ENCODE results near the gene RPS6KL1. TPM values are rescaled to one million over a fixed set of nuclear protein-coding genes. Genes with fewer than 3 reads are reported as not detected.

RPS6KL1 gene
- total RNA-seq, 2 donors from 2014 or later: 9.4 to 17.6 TPM

DNA sequence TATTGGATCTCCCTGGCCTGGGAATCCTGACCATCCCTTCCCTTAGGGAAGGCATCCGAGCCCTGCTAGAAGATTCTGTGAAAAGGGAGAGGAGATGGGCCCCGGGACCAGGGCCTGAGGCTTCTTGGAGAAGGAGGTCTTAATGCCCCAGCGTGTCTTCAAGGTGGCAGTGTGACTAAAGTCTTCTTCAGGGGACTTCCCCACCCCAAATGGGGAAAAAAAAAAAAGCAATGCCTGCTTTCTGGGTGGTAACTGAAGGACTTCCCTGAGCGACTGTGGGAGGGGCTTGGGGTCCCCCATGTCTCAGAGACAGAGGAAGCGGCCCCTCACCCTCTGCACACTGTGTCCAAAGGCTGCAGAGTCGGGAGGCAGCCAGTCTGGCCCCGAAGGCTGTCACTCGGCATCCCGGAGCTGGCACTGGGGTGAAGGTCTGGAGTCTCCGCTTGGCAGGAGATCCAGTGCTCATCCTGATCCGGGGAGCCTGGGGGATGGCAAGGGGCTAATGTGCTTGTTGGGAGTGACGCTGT, 40.2 kb upstream of the RPS6KL1 start:
- ATAC-seq (ENCODE audit: insufficient number of reproducible peaks, low FRiP score, low read depth): no peak
- Histone ChIP-seq H3K36me3 (no peaks in the 10 kb centered on the region), H3K27ac (no peak overlapping the region), H3K9me3 (no peaks in the 10 kb centered on the region), H3K4me3 (no peak overlapping the region), H3K4me1 (ENCODE audit: control insufficient read depth in 1 of 2, low read depth in 2 of 2) (no peaks in the 10 kb centered on the region), H3K27me3 (replicated peaks; ENCODE audit: insufficient read depth) (no peaks in the 10 kb centered on the region)
- DNase-seq (ENCODE audit: low spot score): no peak
- TF ChIP-seq, protein P1, sequence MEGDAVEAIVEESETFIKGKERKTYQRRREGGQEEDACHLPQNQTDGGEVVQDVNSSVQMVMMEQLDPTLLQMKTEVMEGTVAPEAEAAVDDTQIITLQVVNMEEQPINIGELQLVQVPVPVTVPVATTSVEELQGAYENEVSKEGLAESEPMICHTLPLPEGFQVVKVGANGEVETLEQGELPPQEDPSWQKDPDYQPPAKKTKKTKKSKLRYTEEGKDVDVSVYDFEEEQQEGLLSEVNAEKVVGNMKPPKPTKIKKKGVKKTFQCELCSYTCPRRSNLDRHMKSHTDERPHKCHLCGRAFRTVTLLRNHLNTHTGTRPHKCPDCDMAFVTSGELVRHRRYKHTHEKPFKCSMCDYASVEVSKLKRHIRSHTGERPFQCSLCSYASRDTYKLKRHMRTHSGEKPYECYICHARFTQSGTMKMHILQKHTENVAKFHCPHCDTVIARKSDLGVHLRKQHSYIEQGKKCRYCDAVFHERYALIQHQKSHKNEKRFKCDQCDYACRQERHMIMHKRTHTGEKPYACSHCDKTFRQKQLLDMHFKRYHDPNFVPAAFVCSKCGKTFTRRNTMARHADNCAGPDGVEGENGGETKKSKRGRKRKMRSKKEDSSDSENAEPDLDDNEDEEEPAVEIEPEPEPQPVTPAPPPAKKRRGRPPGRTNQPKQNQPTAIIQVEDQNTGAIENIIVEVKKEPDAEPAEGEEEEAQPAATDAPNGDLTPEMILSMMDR (IDR thresholded peaks at IDR 0.05): no peak

DNA sequence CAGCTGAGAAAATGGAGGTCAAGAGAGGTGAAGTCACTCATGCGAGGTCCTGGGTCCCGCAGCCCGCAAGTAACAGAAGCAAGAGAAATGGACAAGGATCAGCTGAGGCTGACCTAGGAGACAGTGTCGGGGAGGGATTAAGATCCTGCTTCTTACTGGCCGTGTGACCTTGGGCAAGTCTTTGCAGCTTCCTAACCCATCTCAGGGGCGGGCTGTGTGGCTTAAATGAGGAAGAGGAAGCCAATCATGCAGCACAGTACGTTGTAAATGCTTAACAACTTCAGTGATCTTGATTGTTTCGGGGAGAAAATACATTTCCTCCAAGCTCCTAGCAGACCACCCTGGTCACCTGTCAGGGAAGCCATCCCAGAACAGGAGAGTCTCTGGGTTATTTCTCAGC, 39.4 kb upstream of the RPS6KL1 start:
- no peak overlapping the region for H3K4me3 ChIP-seq
- DNase-seq (ENCODE audit: low spot score): no peak
- ATAC-seq (ENCODE audit: insufficient number of reproducible peaks, low FRiP score, low read depth): no peak
- no peaks in the 10 kb centered on the region for H3K27me3 ChIP-seq (replicated peaks; ENCODE audit: insufficient read depth)
- TF ChIP-seq, protein P1 (IDR thresholded peaks at IDR 0.05): no peak
- H3K27ac ChIP-seq: no peak overlapping the region
- H3K36me3 ChIP-seq: no peaks in the 10 kb centered on the region
- no peaks in the 10 kb centered on the region for H3K9me3 ChIP-seq
- H3K4me1 ChIP-seq (ENCODE audit: control insufficient read depth in 1 of 2, low read depth in 2 of 2): no peaks in the 10 kb centered on the region

DNA sequence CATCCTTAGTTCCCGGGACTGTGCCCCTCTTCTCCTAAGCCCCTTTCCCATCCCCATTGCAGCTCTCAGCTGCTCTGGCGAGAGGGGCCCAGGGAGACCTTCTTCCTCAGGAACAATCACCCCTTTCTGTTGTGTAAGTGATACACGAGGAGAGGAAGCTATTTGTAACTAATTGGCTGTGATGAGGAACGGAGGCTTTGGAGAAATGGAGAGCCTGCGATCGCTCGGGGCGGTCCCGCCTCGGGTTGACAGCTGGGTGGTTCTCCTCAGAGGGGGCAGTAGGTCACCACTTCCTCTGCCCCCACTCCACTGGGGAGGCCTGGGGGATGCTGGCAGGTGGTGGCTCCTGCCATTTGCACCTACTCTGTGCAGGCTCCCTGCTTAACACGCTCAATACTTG, 39.0 kb upstream of the RPS6KL1 start:
- no peak overlapping the region for H3K27ac ChIP-seq
- H3K9me3 ChIP-seq: no peaks in the 10 kb centered on the region
- no peaks in the 10 kb centered on the region for H3K36me3 ChIP-seq
- no peaks in the 10 kb centered on the region for H3K4me1 ChIP-seq (ENCODE audit: control insufficient read depth in 1 of 2, low read depth in 2 of 2)
- H3K4me3 ChIP-seq: no peak overlapping the region
- TF ChIP-seq, protein P1 (IDR thresholded peaks at IDR 0.05): no peak
- no peak for DNase-seq (ENCODE audit: low spot score)
- ATAC-seq (ENCODE audit: insufficient number of reproducible peaks, low FRiP score, low read depth): no peak
- no peaks in the 10 kb centered on the region for H3K27me3 ChIP-seq (replicated peaks; ENCODE audit: insufficient read depth)

DNA sequence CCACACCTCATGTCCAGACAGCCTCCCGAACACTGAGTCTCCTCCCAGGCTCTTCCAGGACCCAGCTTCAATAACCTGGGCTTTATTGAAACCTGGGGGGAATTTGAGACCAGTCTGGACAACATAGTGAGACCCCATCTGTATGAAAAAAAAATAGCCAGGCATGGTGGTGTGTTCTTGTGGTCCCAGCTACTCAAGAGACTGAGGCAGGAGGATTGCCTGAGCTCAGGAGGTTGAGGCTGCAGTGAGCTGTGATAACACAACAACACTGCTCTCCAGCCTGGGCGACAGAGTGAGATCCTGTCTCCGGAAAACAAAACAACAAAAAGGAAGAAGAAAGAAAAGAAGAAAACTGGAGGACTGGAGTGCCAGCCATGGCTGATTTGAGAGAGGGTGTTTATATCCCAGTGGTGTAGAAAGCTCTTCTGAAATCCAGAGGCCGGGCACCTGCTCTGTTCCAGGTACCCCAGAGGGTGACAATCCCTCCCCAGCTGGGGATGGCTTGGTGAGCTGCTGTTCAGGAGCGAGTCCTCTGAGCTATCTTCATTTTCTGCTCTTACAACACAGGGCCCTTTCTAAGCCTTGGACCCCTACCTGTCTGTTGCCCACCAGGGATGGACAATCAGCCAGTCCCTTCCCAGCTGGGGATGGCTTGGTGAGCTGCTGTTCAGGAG, 38.3 kb upstream of the RPS6KL1 start:
- H3K4me1 ChIP-seq (ENCODE audit: control insufficient read depth in 1 of 2, low read depth in 2 of 2): no peaks in the 10 kb centered on the region
- no peaks in the 10 kb centered on the region for H3K9me3 ChIP-seq
- TF ChIP-seq, protein P1 (IDR thresholded peaks at IDR 0.05): no peak
- H3K4me3 ChIP-seq: no peak overlapping the region
- no peaks in the 10 kb centered on the region for H3K36me3 ChIP-seq
- H3K27me3 ChIP-seq (replicated peaks; ENCODE audit: insufficient read depth): no peaks in the 10 kb centered on the region
- no peak overlapping the region for H3K27ac ChIP-seq
- no peak for DNase-seq (ENCODE audit: low spot score)
- ATAC-seq (ENCODE audit: insufficient number of reproducible peaks, low FRiP score, low read depth): no peak

DNA sequence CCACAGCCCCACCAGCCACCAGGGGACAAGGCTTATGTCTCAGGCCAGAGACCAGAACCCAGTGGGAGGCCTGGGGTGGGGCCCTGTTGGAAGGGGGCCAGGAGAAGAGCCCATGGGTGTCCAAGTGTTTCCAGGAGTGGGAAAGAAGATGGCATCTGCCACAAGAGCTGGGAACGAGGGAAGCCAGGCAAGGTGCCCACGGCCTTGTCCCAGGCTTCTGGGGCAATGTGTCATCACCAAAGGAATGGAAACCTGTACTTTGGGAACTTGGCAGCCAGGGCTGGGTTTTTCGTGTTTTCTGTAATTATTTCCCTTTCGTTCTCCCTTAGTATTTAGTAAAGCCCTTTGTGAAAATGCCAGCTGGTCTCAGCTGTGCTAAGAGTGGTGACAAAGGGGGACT, 37.7 kb upstream of the RPS6KL1 start:
- Histone ChIP-seq H3K9me3 (no peaks in the 10 kb centered on the region), H3K4me1 (ENCODE audit: control insufficient read depth in 1 of 2, low read depth in 2 of 2) (peaks cover 0 to 3% of the 10 kb centered on the region in 2 donors), H3K4me3 (no peak overlapping the region), H3K36me3 (no peaks in the 10 kb centered on the region), H3K27ac (no peak overlapping the region), H3K27me3 (replicated peaks; ENCODE audit: insufficient read depth) (no peaks in the 10 kb centered on the region)
- ATAC-seq (ENCODE audit: insufficient number of reproducible peaks, low FRiP score, low read depth) (no peak), DNase-seq (ENCODE audit: low spot score) (no peak)
- TF ChIP-seq, protein P1 (IDR thresholded peaks at IDR 0.05): no peak

Data from thoracic aorta (tissue), 2 donors.